Transverse colon (tissue), 4 donors: ENCODE results near the gene RFX2. TPM values are rescaled to one million over a fixed set of nuclear protein-coding genes. Genes with fewer than 3 reads are reported as not detected.

Experiments used
- total RNA-seq, 4 donors: library from RNA; depleted of rRNA; stranded (reverse); fragments of >200 nt; gene quantifications; one replicate each; pipeline ENCODE4 v1.1.0, GENCODE V29; 2016

RFX2 gene
- total RNA-seq, 4 donors from 2014 or later, result 6.1 to 57.5 (median 11.8) TPM

Other genes starting within 250 kb of the RFX2 start
- 1 to 10 TPM in 1 of 4 donors, not detected in 3; 4.8 TPM for gene FUT5, start 240.0 kb downstream of the RFX2 start, total RNA-seq
- 100 to 1,000 TPM; 149 to 352 (median 235) TPM for gene NDUFA11, start 206.7 kb downstream of the RFX2 start, total RNA-seq
- 10 to 100 TPM in 2 of 4 donors, 1 to 10 TPM in 2; 8.9 to 59.5 (median 18.4) TPM for gene VMAC, start 205.6 kb downstream of the RFX2 start, total RNA-seq
- 10 to 100 TPM; 24.6 to 57.3 (median 38.0) TPM for gene CAPS, start 196.2 kb downstream of the RFX2 start, total RNA-seq
- 100 to 1,000 TPM in 1 of 4 donors, 10 to 100 TPM in 3; 58.9 to 175 (median 65.0) TPM for gene RANBP3, start 132.4 kb downstream of the RFX2 start, total RNA-seq
- not detected for gene ACSBG2, start 25.2 kb upstream of the RFX2 start, total RNA-seq
- 10 to 100 TPM; 12.3 to 34.6 (median 19.7) TPM for gene MLLT1, start 169.5 kb upstream of the RFX2 start, total RNA-seq
- gene ACER1, start 223.1 kb upstream of the RFX2 start, total RNA-seq, result 1 to 10 TPM in 1 of 4 donors, not detected in 3; 9.2 TPM